Body of pancreas (tissue), 4 donors: ENCODE data around the gene CHCHD3.

Experiments
- POLR2A ChIP-seq, 3 donors: fragments of 450-650 bp; IDR thresholded peaks; one replicate each; pipeline ENCODE4 v1.6.1; 2016; ENCODE audit warnings: antibody characterized with exemption in 3 of 3, mild to moderate bottlenecking in 2 of 3
- TF ChIP-seq, protein P1 (sequence below), 7 experiments: fragments of 450-650 bp in 4 of 7; fragments of 200-600 bp in 3 of 7; sonication (generic) in 3 of 7; IDR thresholded peaks; one replicate each; pipeline ENCODE4 v1.5.1; 2016 to 2019; ENCODE audit warnings: antibody characterized with exemption in 7 of 7

DNA sequence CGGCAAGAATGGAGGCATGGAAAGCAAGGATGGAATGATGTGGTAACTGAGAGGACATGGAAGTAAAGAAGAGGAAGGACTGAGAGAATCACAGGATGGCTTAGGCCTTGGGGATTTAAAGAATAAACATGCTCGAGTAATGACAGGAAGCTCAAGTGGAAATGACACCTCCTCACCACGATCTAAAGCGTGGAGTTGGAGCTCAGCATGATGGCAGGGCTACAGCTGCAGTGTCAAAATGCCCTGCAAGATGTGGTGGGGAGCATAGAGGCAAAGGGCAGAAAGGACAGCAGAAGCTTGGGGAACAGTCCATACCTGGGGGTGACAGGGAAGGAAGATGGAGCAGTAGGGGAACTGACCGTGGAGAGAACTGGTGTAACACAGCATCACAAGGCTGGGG lies 276.1 kb downstream of the CHCHD3 start:
- TF ChIP-seq, protein P1, sequence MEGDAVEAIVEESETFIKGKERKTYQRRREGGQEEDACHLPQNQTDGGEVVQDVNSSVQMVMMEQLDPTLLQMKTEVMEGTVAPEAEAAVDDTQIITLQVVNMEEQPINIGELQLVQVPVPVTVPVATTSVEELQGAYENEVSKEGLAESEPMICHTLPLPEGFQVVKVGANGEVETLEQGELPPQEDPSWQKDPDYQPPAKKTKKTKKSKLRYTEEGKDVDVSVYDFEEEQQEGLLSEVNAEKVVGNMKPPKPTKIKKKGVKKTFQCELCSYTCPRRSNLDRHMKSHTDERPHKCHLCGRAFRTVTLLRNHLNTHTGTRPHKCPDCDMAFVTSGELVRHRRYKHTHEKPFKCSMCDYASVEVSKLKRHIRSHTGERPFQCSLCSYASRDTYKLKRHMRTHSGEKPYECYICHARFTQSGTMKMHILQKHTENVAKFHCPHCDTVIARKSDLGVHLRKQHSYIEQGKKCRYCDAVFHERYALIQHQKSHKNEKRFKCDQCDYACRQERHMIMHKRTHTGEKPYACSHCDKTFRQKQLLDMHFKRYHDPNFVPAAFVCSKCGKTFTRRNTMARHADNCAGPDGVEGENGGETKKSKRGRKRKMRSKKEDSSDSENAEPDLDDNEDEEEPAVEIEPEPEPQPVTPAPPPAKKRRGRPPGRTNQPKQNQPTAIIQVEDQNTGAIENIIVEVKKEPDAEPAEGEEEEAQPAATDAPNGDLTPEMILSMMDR (IDR thresholded peaks at IDR 0.05): no peak
- no peak for TF ChIP-seq POLR2A (IDR thresholded peaks at IDR 0.05)
